Measurements from ENCODE around the gene TRMT44.

DNA sequence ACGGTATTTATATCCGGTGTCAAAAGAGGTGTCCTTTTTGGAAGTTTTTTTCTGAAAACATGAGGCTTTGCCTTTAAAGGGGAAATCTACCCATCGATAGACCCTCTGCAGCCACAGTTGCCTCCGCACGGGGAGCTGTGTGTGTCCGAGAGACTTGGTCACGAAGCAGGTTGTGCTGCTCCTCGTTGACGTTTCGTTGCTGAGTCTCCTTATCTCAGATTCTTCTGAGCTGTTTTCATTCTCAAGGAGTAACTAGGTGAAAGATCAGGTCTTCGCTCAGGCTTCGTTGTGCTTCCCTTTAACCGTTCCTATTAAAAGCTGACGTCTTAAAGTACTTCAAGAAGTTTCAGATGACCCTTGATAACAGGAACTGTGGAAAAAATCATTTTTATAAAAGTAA is 23.8 kb downstream of the TRMT44 start:
- TF ChIP-seq, protein P1, sequence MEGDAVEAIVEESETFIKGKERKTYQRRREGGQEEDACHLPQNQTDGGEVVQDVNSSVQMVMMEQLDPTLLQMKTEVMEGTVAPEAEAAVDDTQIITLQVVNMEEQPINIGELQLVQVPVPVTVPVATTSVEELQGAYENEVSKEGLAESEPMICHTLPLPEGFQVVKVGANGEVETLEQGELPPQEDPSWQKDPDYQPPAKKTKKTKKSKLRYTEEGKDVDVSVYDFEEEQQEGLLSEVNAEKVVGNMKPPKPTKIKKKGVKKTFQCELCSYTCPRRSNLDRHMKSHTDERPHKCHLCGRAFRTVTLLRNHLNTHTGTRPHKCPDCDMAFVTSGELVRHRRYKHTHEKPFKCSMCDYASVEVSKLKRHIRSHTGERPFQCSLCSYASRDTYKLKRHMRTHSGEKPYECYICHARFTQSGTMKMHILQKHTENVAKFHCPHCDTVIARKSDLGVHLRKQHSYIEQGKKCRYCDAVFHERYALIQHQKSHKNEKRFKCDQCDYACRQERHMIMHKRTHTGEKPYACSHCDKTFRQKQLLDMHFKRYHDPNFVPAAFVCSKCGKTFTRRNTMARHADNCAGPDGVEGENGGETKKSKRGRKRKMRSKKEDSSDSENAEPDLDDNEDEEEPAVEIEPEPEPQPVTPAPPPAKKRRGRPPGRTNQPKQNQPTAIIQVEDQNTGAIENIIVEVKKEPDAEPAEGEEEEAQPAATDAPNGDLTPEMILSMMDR (optimal IDR thresholded peaks at IDR 0.05 in 1 of 3, IDR thresholded peaks at IDR 0.05 in 1 of 3, conservative IDR thresholded peaks at IDR 0.05 in 1 of 3; ENCODE audit: extremely low read depth in 1 of 3, insufficient read depth in 2 of 3, low read length in 3 of 3): no peak
- TF ChIP-seq EZH2 (IDR thresholded peaks at IDR 0.05; ENCODE audit: low read length): no peak
